WTC11 (cell line): ENCODE data around the gene DIDO1. TPM values are rescaled to one million over a fixed set of nuclear protein-coding genes. Genes with fewer than 3 reads are reported as not detected.

ENCODE experiments used
- ARID4B ChIP-seq: sonication (generic); formaldehyde crosslinking; IDR thresholded peaks from 2 replicates; pipeline ENCODE4 v1.8.0; 2023; ENCODE audit warnings: missing genetic modification reagents, mild to moderate bottlenecking, borderline replicate concordance
- FOXJ3 ChIP-seq: sonication (generic); formaldehyde crosslinking; IDR thresholded peaks from 2 replicates; pipeline ENCODE4 v1.9.0; 2021; ENCODE audit warnings: missing genetic modification reagents, mild to moderate bottlenecking, borderline replicate concordance
- FOXP4 ChIP-seq: sonication (generic); formaldehyde crosslinking; IDR thresholded peaks from 2 replicates; pipeline ENCODE4 v1.8.0; 2022; ENCODE audit warnings: mild to moderate bottlenecking, missing genetic modification reagents
- HMGA2 ChIP-seq: fragments of 250-450 bp; sonication (Bioruptor Pico); IDR thresholded peaks from 2 replicates; pipeline ENCODE4 v1.4.0; 2021; ENCODE audit warnings: mild to moderate bottlenecking, moderate library complexity
- HMGXB4 ChIP-seq: sonication (generic); formaldehyde crosslinking; IDR thresholded peaks from 2 replicates; pipeline ENCODE4 v1.8.1; 2023; ENCODE audit warnings: mild to moderate bottlenecking, moderate library complexity, missing genetic modification reagents
- MYBL2 ChIP-seq: sonication (generic); formaldehyde crosslinking; IDR thresholded peaks from 2 replicates; pipeline ENCODE4 v1.8.1; 2023; ENCODE audit warnings: mild to moderate bottlenecking, moderate library complexity, missing genetic modification reagents
- NR1H2 ChIP-seq: sonication (generic); formaldehyde crosslinking; IDR thresholded peaks from 2 replicates; pipeline ENCODE4 v1.9.0; 2021; ENCODE audit warnings: mild to moderate bottlenecking, moderate library complexity, missing genetic modification reagents
- RELA ChIP-seq: sonication (generic); formaldehyde crosslinking; IDR thresholded peaks from 2 replicates; pipeline ENCODE4 v1.8.1; 2022; ENCODE audit warnings: missing genetic modification reagents, mild to moderate bottlenecking, borderline replicate concordance
- RORB ChIP-seq: fragments of 250-450 bp; sonication (Bioruptor Pico); IDR thresholded peaks from 2 replicates; pipeline ENCODE4 v1.9.0; 2021; ENCODE audit warnings: mild to moderate bottlenecking
- TEAD4 ChIP-seq: sonication (generic); formaldehyde crosslinking; IDR thresholded peaks from 2 replicates; pipeline ENCODE4 v1.8.0; 2022; ENCODE audit warnings: mild to moderate bottlenecking, missing genetic modification reagents
- TP53 ChIP-seq: sonication (generic); formaldehyde crosslinking; IDR thresholded peaks from 2 replicates; pipeline ENCODE4 v1.8.1; 2023; ENCODE audit warnings: mild to moderate bottlenecking, missing genetic modification reagents
- total RNA-seq: library from RNA; stranded (reverse); gene quantifications from 3 replicates; pipeline ENCODE4 v1.2.3, GENCODE V29; 2021
- TF ChIP-seq, protein P1 (sequence below): sonication (generic); formaldehyde crosslinking; IDR thresholded peaks from 2 replicates; pipeline ENCODE4 v1.8.1; 2022; ENCODE audit warnings: mild to moderate bottlenecking, missing genetic modification reagents, moderate library complexity, borderline replicate concordance
- TF ChIP-seq, protein P2 (sequence below): sonication (generic); formaldehyde crosslinking; IDR thresholded peaks from 2 replicates; pipeline ENCODE4 v1.8.0; 2022; ENCODE audit warnings: mild to moderate bottlenecking, missing genetic modification reagents
- TF ChIP-seq, protein P3 (sequence below): sonication (generic); formaldehyde crosslinking; IDR thresholded peaks from 2 replicates; pipeline ENCODE4 v1.8.1; 2023; ENCODE audit warnings: mild to moderate bottlenecking, missing genetic modification reagents, borderline replicate concordance
- TF ChIP-seq, protein P4 (sequence below): sonication (generic); formaldehyde crosslinking; IDR thresholded peaks from 2 replicates; pipeline ENCODE4 v1.8.1; 2023; ENCODE audit warnings: mild to moderate bottlenecking, missing genetic modification reagents, moderate library complexity
- TF ChIP-seq, protein P5 (sequence below): sonication (generic); formaldehyde crosslinking; IDR thresholded peaks from 2 replicates; pipeline ENCODE4 v1.8.1; 2023; ENCODE audit warnings: mild to moderate bottlenecking, missing genetic modification reagents
- TF ChIP-seq, protein P6 (sequence below): sonication (generic); formaldehyde crosslinking; IDR thresholded peaks from 2 replicates; pipeline ENCODE4 v1.8.0; 2022; ENCODE audit warnings: mild to moderate bottlenecking, missing genetic modification reagents

The DIDO1 gene
- total RNA-seq, 1 experiment from 2014 or later, result 87.3 TPM

GRCh38 chr20:62953839-62954703, 27.8 kb upstream of the DIDO1 start (continued):
- TF ChIP-seq FOXP4 (CRISPR knock-in tag), result 0 out of 2 replicates have a peak, but pooled peaks have one; percentile 16
- TF ChIP-seq RELA (CRISPR knock-in tag), result no peak
- TF ChIP-seq TEAD4 (CRISPR knock-in tag), result no peak
- 0 out of 2 replicates have a peak, but pooled peaks have one; percentile 20 for TF ChIP-seq TP53 (CRISPR knock-in tag)
- no peak for TF ChIP-seq ARID4B (CRISPR knock-in tag)
- TF ChIP-seq, protein P1, sequence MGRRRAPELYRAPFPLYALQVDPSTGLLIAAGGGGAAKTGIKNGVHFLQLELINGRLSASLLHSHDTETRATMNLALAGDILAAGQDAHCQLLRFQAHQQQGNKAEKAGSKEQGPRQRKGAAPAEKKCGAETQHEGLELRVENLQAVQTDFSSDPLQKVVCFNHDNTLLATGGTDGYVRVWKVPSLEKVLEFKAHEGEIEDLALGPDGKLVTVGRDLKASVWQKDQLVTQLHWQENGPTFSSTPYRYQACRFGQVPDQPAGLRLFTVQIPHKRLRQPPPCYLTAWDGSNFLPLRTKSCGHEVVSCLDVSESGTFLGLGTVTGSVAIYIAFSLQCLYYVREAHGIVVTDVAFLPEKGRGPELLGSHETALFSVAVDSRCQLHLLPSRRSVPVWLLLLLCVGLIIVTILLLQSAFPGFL (CRISPR knock-in tag), result peak; percentile 83; the same call in 1 of the 2 replicates
- no peak; the same call in 1 of the 2 replicates for TF ChIP-seq MYBL2
- no peak for TF ChIP-seq RORB (CRISPR knock-in tag)
- TF ChIP-seq FOXJ3 (CRISPR knock-in tag), result no peak
- TF ChIP-seq, protein P2, sequence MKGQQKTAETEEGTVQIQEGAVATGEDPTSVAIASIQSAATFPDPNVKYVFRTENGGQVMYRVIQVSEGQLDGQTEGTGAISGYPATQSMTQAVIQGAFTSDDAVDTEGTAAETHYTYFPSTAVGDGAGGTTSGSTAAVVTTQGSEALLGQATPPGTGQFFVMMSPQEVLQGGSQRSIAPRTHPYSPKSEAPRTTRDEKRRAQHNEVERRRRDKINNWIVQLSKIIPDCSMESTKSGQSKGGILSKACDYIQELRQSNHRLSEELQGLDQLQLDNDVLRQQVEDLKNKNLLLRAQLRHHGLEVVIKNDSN (CRISPR knock-in tag), result peak; percentile 86
- TF ChIP-seq, protein P3, sequence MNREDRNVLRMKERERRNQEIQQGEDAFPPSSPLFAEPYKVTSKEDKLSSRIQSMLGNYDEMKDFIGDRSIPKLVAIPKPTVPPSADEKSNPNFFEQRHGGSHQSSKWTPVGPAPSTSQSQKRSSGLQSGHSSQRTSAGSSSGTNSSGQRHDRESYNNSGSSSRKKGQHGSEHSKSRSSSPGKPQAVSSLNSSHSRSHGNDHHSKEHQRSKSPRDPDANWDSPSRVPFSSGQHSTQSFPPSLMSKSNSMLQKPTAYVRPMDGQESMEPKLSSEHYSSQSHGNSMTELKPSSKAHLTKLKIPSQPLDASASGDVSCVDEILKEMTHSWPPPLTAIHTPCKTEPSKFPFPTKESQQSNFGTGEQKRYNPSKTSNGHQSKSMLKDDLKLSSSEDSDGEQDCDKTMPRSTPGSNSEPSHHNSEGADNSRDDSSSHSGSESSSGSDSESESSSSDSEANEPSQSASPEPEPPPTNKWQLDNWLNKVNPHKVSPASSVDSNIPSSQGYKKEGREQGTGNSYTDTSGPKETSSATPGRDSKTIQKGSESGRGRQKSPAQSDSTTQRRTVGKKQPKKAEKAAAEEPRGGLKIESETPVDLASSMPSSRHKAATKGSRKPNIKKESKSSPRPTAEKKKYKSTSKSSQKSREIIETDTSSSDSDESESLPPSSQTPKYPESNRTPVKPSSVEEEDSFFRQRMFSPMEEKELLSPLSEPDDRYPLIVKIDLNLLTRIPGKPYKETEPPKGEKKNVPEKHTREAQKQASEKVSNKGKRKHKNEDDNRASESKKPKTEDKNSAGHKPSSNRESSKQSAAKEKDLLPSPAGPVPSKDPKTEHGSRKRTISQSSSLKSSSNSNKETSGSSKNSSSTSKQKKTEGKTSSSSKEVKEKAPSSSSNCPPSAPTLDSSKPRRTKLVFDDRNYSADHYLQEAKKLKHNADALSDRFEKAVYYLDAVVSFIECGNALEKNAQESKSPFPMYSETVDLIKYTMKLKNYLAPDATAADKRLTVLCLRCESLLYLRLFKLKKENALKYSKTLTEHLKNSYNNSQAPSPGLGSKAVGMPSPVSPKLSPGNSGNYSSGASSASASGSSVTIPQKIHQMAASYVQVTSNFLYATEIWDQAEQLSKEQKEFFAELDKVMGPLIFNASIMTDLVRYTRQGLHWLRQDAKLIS (CRISPR knock-in tag), result no peak
- TF ChIP-seq HMGXB4 (CRISPR knock-in tag), result no peak
- TF ChIP-seq, protein P4, sequence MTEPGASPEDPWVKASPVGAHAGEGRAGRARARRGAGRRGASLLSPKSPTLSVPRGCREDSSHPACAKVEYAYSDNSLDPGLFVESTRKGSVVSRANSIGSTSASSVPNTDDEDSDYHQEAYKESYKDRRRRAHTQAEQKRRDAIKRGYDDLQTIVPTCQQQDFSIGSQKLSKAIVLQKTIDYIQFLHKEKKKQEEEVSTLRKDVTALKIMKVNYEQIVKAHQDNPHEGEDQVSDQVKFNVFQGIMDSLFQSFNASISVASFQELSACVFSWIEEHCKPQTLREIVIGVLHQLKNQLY (CRISPR knock-in tag), result no peak
- TF ChIP-seq, protein P5, sequence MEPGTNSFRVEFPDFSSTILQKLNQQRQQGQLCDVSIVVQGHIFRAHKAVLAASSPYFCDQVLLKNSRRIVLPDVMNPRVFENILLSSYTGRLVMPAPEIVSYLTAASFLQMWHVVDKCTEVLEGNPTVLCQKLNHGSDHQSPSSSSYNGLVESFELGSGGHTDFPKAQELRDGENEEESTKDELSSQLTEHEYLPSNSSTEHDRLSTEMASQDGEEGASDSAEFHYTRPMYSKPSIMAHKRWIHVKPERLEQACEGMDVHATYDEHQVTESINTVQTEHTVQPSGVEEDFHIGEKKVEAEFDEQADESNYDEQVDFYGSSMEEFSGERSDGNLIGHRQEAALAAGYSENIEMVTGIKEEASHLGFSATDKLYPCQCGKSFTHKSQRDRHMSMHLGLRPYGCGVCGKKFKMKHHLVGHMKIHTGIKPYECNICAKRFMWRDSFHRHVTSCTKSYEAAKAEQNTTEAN (CRISPR knock-in tag), result no peak
- TF ChIP-seq HMGA2 (CRISPR knock-in tag), result no peak
- TF ChIP-seq, protein P6, sequence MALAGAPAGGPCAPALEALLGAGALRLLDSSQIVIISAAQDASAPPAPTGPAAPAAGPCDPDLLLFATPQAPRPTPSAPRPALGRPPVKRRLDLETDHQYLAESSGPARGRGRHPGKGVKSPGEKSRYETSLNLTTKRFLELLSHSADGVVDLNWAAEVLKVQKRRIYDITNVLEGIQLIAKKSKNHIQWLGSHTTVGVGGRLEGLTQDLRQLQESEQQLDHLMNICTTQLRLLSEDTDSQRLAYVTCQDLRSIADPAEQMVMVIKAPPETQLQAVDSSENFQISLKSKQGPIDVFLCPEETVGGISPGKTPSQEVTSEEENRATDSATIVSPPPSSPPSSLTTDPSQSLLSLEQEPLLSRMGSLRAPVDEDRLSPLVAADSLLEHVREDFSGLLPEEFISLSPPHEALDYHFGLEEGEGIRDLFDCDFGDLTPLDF (CRISPR knock-in tag), result no peak
- TF ChIP-seq NR1H2 (CRISPR knock-in tag), result no peak
